KMS-11 (cell line): Measurements from ENCODE around the gene ANKRD13C.

ENCODE experiments used
- H2AFZ ChIP-seq: fragments of 200-600 bp; sonication (generic); 2 replicates; pipeline ENCODE4 v1.6.1; 2016; ENCODE audit warnings: antibody characterized with exemption, mixed run types, low read depth
- H3K27ac ChIP-seq: fragments of 200-600 bp; sonication (generic); 2 replicates; pipeline ENCODE4 v1.6.1; 2016; ENCODE audit warnings: mild to moderate bottlenecking, mixed run types
- H3K27me3 ChIP-seq: fragments of 200-600 bp; sonication (generic); 2 replicates; pipeline ENCODE4 v1.6.1; 2017; ENCODE audit warnings: mild to moderate bottlenecking, low read depth, mixed run types, moderate library complexity; ENCODE audit not compliant: insufficient read depth
- H3K36me3 ChIP-seq: fragments of 200-600 bp; sonication (generic); 2 replicates; pipeline ENCODE4 v1.6.1; 2017; ENCODE audit warnings: mild to moderate bottlenecking, mixed run types; ENCODE audit not compliant: insufficient read depth
- H3K4me1 ChIP-seq: fragments of 200-600 bp; sonication (generic); 2 replicates; pipeline ENCODE4 v1.6.1; 2016; ENCODE audit warnings: mild to moderate bottlenecking, low read depth, mixed run types; ENCODE audit not compliant: poor library complexity, severe bottlenecking
- H3K4me2 ChIP-seq: fragments of 200-600 bp; sonication (generic); 2 replicates; pipeline ENCODE4 v1.7.0; 2016; ENCODE audit warnings: mild to moderate bottlenecking, mixed run types
- H3K4me3 ChIP-seq: fragments of 200-600 bp; sonication (generic); IDR thresholded peaks from 2 replicates; pipeline ENCODE4 v1.6.1; 2017; ENCODE audit warnings: low read depth, low read length, mixed read lengths; ENCODE audit not compliant: insufficient read depth
- H3K79me2 ChIP-seq: fragments of 200-600 bp; sonication (generic); 2 replicates; pipeline ENCODE4 v1.6.1; 2016; ENCODE audit warnings: low read depth, mixed run types; ENCODE audit not compliant: insufficient read depth
- H3K9ac ChIP-seq: fragments of 200-600 bp; sonication (generic); 2 replicates; pipeline ENCODE4 v1.6.1; 2016; ENCODE audit warnings: mild to moderate bottlenecking, mixed run types
- H4K20me1 ChIP-seq: fragments of 200-600 bp; sonication (generic); 2 replicates; pipeline ENCODE4 v1.6.1; 2016; ENCODE audit warnings: mild to moderate bottlenecking, mixed run types; ENCODE audit not compliant: insufficient read depth
- TF ChIP-seq, protein P1 (sequence below): fragments of 200-600 bp; sonication (generic); conservative IDR thresholded peaks from 2 replicates; pipeline ENCODE4 v1.6.1; 2017; ENCODE audit warnings: low read depth, mild to moderate bottlenecking, antibody characterized with exemption, low read length, moderate library complexity, mixed read lengths

The ANKRD13C gene

GRCh38 chr1:70386121-70386520, 31.6 kb upstream of the ANKRD13C start:
- no peaks in the 10 kb centered on the region for H3K36me3 ChIP-seq
- no peaks in the 10 kb centered on the region for H3K27me3 ChIP-seq
- no peaks in the 10 kb centered on the region for H3K4me1 ChIP-seq
- H2AFZ ChIP-seq, result no peak overlapping the region
- no peaks in the 10 kb centered on the region for H4K20me1 ChIP-seq
- no peak overlapping the region for H3K4me3 ChIP-seq
- no peak overlapping the region for H3K27ac ChIP-seq
- H3K79me2 ChIP-seq, result no peaks in the 10 kb centered on the region
- no peak overlapping the region for H3K4me2 ChIP-seq
- no peak overlapping the region for H3K9ac ChIP-seq
- TF ChIP-seq, protein P1, sequence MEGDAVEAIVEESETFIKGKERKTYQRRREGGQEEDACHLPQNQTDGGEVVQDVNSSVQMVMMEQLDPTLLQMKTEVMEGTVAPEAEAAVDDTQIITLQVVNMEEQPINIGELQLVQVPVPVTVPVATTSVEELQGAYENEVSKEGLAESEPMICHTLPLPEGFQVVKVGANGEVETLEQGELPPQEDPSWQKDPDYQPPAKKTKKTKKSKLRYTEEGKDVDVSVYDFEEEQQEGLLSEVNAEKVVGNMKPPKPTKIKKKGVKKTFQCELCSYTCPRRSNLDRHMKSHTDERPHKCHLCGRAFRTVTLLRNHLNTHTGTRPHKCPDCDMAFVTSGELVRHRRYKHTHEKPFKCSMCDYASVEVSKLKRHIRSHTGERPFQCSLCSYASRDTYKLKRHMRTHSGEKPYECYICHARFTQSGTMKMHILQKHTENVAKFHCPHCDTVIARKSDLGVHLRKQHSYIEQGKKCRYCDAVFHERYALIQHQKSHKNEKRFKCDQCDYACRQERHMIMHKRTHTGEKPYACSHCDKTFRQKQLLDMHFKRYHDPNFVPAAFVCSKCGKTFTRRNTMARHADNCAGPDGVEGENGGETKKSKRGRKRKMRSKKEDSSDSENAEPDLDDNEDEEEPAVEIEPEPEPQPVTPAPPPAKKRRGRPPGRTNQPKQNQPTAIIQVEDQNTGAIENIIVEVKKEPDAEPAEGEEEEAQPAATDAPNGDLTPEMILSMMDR, result no peak

- Histone ChIP-seq H3K9ac (no peak overlapping the region), H4K20me1 (no peaks in the 10 kb centered on the region), H2AFZ (no peak overlapping the region), H3K4me2 (no peak overlapping the region), H3K79me2 (no peaks in the 10 kb centered on the region), H3K4me3 (no peak overlapping the region), H3K36me3 (no peaks in the 10 kb centered on the region), H3K27me3 (no peaks in the 10 kb centered on the region), H3K4me1 (no peaks in the 10 kb centered on the region), H3K27ac (no peak overlapping the region)
- TF ChIP-seq, protein P1, result no peak
Measured at GRCh38 chr1:70385477-70385876, 31.0 kb upstream of the ANKRD13C start.

- H4K20me1 ChIP-seq, result no peaks in the 10 kb centered on the region
- H3K36me3 ChIP-seq, result no peaks in the 10 kb centered on the region
- no peak overlapping the region for H2AFZ ChIP-seq
- TF ChIP-seq, protein P1, result no peak
- no peak overlapping the region for H3K4me2 ChIP-seq
- H3K27me3 ChIP-seq, result no peaks in the 10 kb centered on the region
- H3K79me2 ChIP-seq, result no peaks in the 10 kb centered on the region
- H3K9ac ChIP-seq, result no peak overlapping the region
- no peaks in the 10 kb centered on the region for H3K4me1 ChIP-seq
- H3K27ac ChIP-seq, result no peak overlapping the region
- H3K4me3 ChIP-seq, result no peak overlapping the region
Measured at GRCh38 chr1:70384542-70384941, 30.0 kb upstream of the ANKRD13C start.

DNA sequence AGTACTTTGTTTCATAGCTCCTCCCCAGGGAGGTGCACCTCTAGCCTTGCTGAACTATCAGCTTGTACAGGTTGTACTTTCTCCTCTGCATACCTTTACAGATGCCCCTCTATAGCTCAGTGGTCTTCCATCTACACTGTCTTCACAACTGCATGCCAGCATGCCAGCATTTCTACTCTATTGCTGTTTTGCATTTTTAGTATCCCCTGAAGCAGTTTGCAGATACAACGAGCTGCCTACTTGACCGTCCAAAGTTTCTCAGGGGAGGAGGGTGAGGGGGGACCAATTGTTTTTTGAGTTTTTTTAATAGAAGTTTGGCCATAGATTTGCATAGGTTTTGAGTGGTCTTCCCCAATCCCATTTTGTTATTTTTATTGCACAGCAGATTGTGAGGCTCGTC, 29.0 kb upstream of the ANKRD13C start:
- Histone ChIP-seq H3K4me2 (no peak overlapping the region), H3K79me2 (no peaks in the 10 kb centered on the region), H3K4me1 (no peaks in the 10 kb centered on the region), H3K4me3 (no peak overlapping the region), H4K20me1 (no peaks in the 10 kb centered on the region), H3K36me3 (no peaks in the 10 kb centered on the region), H3K27ac (no peak overlapping the region), H3K9ac (no peak overlapping the region), H3K27me3 (no peaks in the 10 kb centered on the region), H2AFZ (no peak overlapping the region)
- TF ChIP-seq, protein P1, result no peak
